Medulla oblongata (tissue), 1 donor: ENCODE data around the gene BACH1.
"Not testable (repeated sequence)": the region's sequence is repeated elsewhere in the genome, so short reads cannot be mapped to it uniquely, and the experiment has no call there.

Experiments
- DNase-seq: peaks from one replicate; pipeline ENCODE4 v3.0.0-alpha.2; 2015; ENCODE audit errors: extremely low spot score

BACH1 gene

GRCh38 chr21:29346771-29347170, 48.0 kb downstream of the BACH1 start:
- no peak for DNase-seq

- peak; percentile 28 for DNase-seq
Measured at GRCh38 chr21:29347274-29347681, 48.6 kb downstream of the BACH1 start.

- no peak for DNase-seq
Measured at GRCh38 chr21:29349702-29350101, 51.0 kb downstream of the BACH1 start.

- no peak for DNase-seq
Measured at GRCh38 chr21:29350246-29350779, 51.6 kb downstream of the BACH1 start.

GRCh38 chr21:29351691-29352090, 53.0 kb downstream of the BACH1 start:
- no peak for DNase-seq

- not testable (repeated sequence) for DNase-seq
Measured at GRCh38 chr21:29355043-29355710, 56.5 kb downstream of the BACH1 start.

GRCh38 chr21:29356291-29356690, 57.6 kb downstream of the BACH1 start:
- DNase-seq, result not testable (repeated sequence)

- DNase-seq, result not testable (repeated sequence)
Measured at GRCh38 chr21:29356810-29357209, 58.1 kb downstream of the BACH1 start.

GRCh38 chr21:29359718-29360117, 61.0 kb downstream of the BACH1 start:
- DNase-seq, result no peak

- DNase-seq, result peak; percentile 48
Measured at GRCh38 chr21:29360799-29361765, 62.4 kb downstream of the BACH1 start.

- no peak for DNase-seq
Measured at GRCh38 chr21:29362758-29363157, 64.0 kb downstream of the BACH1 start.

GRCh38 chr21:29365661-29366265, 67.0 kb downstream of the BACH1 start:
- DNase-seq, result no peak

GRCh38 chr21:29366532-29366931, 67.8 kb downstream of the BACH1 start:
- no peak for DNase-seq

GRCh38 chr21:29367335-29367734, 68.6 kb downstream of the BACH1 start:
- DNase-seq, result no peak

GRCh38 chr21:29368906-29369305, 70.2 kb downstream of the BACH1 start:
- DNase-seq, result no peak

GRCh38 chr21:29371464-29371863, 72.7 kb downstream of the BACH1 start:
- DNase-seq, result no peak

GRCh38 chr21:29372063-29372802, 73.5 kb downstream of the BACH1 start:
- DNase-seq, result peak; percentile 93

- no peak for DNase-seq
Measured at GRCh38 chr21:29374481-29374880, 75.8 kb downstream of the BACH1 start.

- DNase-seq, result peak; percentile 19
Measured at GRCh38 chr21:29376556-29376955, 77.8 kb downstream of the BACH1 start.

- no peak for DNase-seq
Measured at GRCh38 chr21:29377266-29377665, 78.5 kb downstream of the BACH1 start.

GRCh38 chr21:29378832-29379231, 80.1 kb downstream of the BACH1 start:
- DNase-seq, result no peak
